Measurements from ENCODE around the gene TUBG1. TPM values are rescaled to one million over a fixed set of nuclear protein-coding genes. Genes with fewer than 3 reads are reported as not detected.

TUBG1 gene
- total and polyA plus RNA-seq, 9 of the 15 experiments (the other 6 are each of a cell fraction or from before 2014, with no cell fraction given): 33.1 to 147 (median 66.0) TPM

DNA sequence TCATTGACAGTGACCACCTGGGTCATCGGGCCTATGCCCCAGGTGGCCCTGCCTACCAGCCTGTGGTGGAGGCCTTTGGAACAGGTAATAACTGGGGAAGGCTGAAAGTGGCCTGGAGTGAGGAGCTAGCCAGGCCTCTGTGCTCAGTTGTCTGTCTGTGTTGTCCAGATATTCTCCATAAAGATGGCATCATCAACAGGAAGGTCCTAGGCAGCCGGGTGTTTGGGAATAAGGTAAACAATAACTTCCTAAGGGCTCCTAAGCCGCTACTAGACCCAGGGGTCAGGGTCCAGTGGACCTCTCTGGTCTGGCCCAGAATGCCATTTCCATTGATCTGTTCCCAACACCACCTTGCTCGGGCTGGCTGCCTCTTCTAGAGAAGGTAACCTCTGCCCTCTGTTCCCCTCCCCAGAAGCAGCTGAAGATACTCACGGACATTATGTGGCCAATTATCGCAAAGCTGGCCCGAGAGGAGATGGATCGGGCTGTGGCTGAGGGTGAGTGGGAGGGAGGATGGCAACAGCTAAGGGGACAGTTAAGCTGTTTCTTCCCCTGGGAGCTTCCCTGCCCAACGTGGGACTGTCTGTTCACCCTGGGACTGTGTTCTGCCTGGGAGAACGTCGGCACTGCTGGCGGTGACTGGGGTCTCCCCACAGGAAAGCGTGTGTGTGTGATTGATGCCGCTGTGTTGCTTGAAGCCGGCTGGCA lies 44.5 kb upstream of the TUBG1 start (continued):
- TF ChIP-seq, protein P1, sequence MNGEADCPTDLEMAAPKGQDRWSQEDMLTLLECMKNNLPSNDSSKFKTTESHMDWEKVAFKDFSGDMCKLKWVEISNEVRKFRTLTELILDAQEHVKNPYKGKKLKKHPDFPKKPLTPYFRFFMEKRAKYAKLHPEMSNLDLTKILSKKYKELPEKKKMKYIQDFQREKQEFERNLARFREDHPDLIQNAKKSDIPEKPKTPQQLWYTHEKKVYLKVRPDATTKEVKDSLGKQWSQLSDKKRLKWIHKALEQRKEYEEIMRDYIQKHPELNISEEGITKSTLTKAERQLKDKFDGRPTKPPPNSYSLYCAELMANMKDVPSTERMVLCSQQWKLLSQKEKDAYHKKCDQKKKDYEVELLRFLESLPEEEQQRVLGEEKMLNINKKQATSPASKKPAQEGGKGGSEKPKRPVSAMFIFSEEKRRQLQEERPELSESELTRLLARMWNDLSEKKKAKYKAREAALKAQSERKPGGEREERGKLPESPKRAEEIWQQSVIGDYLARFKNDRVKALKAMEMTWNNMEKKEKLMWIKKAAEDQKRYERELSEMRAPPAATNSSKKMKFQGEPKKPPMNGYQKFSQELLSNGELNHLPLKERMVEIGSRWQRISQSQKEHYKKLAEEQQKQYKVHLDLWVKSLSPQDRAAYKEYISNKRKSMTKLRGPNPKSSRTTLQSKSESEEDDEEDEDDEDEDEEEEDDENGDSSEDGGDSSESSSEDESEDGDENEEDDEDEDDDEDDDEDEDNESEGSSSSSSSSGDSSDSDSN (IDR thresholded peaks at IDR 0.05; ENCODE audit: borderline replicate concordance in 1 of 2, low read depth in 2 of 2, low read length in 2 of 2): no peak
- TF ChIP-seq CBX1 (IDR thresholded peaks at IDR 0.05; ENCODE audit: low read depth): no peak

DNA sequence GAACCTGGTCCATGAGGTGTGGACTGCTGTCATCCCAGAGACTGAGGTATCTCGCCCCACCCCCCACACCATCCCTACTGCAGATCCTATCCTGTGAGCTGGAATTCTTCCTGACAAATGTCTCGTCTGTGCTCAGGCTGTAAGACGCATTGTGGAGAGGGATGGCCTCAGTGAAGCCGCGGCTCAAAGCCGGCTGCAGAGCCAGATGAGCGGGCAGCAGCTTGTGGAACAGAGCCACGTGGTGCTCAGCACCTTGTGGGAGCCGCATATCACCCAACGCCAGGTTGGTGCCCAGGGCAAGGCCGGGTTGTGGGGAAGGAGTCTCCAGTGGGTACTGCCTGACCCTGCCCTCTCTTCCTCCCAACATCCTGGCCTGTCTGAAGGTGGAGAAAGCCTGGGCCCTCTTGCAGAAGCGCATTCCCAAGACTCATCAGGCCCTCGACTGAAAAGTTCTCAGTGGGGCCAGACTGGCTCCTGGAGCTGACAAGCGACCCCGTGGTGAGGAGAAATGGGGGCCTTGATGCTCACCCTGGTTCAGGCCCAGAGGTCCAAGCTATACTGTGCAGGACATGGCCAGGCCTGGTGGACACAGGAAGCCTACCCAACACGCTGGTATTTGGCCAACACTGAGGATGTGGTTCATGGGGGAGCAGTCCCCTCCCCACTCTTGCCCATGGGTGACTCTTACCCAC lies 43.8 kb upstream of the TUBG1 start:
- Histone ChIP-seq H2AFZ (ENCODE audit: low read depth, low read length) (no peak overlapping the region), H3K27me3 (ENCODE audit: control insufficient read depth in 2 of 2, insufficient read depth in 2 of 2, low read length in 2 of 2) (no peaks in the 10 kb centered on the region), H3K4me2 (ENCODE audit: insufficient read depth, low read length) (peak overlapping the region; percentile 88; the same call in 1 of the 2 replicates), H3K27ac (ENCODE audit: extremely low read depth, low read depth, low read length) (peak overlapping the region; percentile 89; the same call in 2 of the 3 replicates), H3K4me1 (replicated peaks in 1 of 2; ENCODE audit: control insufficient read depth in 2 of 2, insufficient read depth in 2 of 2, low read length in 2 of 2) (peaks cover 37 to 69% of the 10 kb centered on the region in 2 experiments), H3K36me3 (ENCODE audit: control insufficient read depth, insufficient read depth, low read length) (peaks cover 66% of the 10 kb centered on the region), H3K9ac (ENCODE audit: insufficient read depth in 1 of 2, low read depth in 2 of 2, low read length in 2 of 2) (peak overlapping the region in 1 of 2 experiments; percentile 96; a peak in 3 of 4 replicates), H3K79me2 (ENCODE audit: control insufficient read depth, insufficient read depth, low read length) (peaks cover 68% of the 10 kb centered on the region), H3K9me1 (ENCODE audit: control insufficient read depth, insufficient read depth, low read length) (no peaks in the 10 kb centered on the region), H3K9me3 (replicated peaks; ENCODE audit: control insufficient read depth, insufficient read depth, low read depth, low read length) (no peaks in the 10 kb centered on the region), H4K20me1 (replicated peaks; ENCODE audit: control insufficient read depth, insufficient read depth, low read length) (no peaks in the 10 kb centered on the region), H3K4me3 (no peak overlapping the region)
- BruUV-seq (replicated peaks): TSS peak; percentile 9
- TF ChIP-seq CREM (IDR thresholded peaks at IDR 0.05; ENCODE audit: low read depth): no peak
- TF ChIP-seq TAF9B (IDR thresholded peaks at IDR 0.05; ENCODE audit: partially characterized antibody): no peak
- TF ChIP-seq, protein P2, sequence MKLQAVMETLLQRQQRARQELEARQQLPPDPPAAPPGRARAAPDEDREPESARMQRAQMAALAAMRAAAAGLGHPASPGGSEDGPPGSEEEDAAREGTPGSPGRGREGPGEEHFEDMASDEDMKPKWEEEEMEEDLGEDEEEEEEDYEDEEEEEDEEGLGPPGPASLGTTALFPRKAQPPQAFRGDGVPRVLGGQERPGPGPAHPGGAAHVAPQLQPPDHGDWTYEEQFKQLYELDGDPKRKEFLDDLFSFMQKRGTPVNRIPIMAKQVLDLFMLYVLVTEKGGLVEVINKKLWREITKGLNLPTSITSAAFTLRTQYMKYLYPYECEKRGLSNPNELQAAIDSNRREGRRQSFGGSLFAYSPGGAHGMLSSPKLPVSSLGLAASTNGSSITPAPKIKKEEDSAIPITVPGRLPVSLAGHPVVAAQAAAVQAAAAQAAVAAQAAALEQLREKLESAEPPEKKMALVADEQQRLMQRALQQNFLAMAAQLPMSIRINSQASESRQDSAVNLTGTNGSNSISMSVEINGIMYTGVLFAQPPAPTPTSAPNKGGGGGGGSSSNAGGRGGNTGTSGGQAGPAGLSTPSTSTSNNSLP (IDR thresholded peaks at IDR 0.05; ENCODE audit: borderline replicate concordance, low read depth, low read length): no peak
- TF ChIP-seq TCF3 (CRISPR knock-in tag; IDR thresholded peaks at IDR 0.05): no peak
- no peak for TF ChIP-seq SP1 (CRISPR knock-in tag; IDR thresholded peaks at IDR 0.05)
- TF ChIP-seq ZNF12 (CRISPR knock-in tag; IDR thresholded peaks at IDR 0.05): no peak
- TF ChIP-seq ZNF3 (CRISPR knock-in tag; IDR thresholded peaks at IDR 0.05): no peak
- no peak for TF ChIP-seq KDM1A (IDR thresholded peaks at IDR 0.05)
- POLR2A ChIA-PET: interaction anchor here (0.6 to 8.3 kb wide), 5 partner anchors 12 to 428 kb away, joined by 3 to 58 read pairs (median 4); partner anchors contain the start of gene PSMC3IP
- intact Hi-C loops (cut with micrococcal nuclease) (no loop called here), in situ Hi-C loops (cut with MboI) (no loop called here)
- DNase-seq (ENCODE audit: extremely low read depth in 1 of 4, low spot score in 3 of 4) (no peak), ATAC-seq (no peak), FAIRE-seq (no peak)
- 88% methylated on average over 15 of the region's 16 CpGs for WGBS (ENCODE audit: insufficient coverage, low coverage, missing lambda C conversion rate)
- CTCF ChIA-PET (ENCODE audit: low intra/inter-chr PET ratio): no interaction called here
